GM03348 (cell line): ENCODE data around the gene TROAP.

Experiments used
- DNase-seq: peaks from one replicate; pipeline ENCODE4 v3.0.0; 2012; ENCODE audit warnings: low spot score

TROAP gene

GRCh38 chr12:49342066-49342913, 19.2 kb downstream of the TROAP start:
- DNase-seq = peak; percentile 76

DNA sequence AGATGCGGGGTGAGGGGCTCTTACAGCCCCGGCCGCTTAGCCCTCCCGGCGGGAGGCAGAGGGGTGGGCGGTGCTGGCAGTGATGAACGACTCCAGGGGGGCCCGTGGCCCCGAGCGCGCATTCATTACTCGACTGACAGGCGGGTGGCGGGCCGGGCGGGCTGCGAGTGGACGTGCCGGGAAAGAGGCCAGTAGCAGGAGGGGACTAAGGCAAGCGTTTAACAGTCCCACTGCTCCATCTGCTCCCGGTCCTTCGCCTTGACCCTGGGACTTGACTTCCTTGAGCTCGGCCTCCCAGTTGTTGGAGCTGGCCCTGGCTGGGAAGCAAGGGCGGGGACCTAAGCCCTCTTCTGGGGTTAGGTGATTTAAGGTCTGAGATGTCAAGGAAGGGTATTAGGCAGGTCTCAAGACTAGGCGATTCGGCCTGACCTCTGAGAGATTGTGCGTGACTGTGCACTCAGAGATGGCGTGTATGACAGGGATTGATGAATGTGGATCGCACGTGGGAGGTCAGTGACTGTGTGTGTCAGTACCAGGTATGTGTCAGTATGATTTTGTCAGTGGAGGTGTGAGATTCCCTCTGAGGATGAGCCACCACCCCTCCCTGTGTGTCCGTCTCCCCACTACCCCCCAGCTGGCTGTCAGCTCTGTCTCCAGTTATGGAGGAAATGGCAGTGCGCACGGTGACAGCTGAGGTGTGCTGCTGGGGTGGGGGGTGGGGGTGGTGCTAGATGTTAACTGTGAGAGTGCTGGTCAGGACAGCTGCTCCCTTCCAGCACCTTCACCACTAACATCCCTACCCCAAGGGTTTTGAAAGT, 20.1 kb downstream of the TROAP start:
- DNase-seq = no peak

GRCh38 chr12:49344486-49345050, 21.5 kb downstream of the TROAP start:
- no peak for DNase-seq

DNA sequence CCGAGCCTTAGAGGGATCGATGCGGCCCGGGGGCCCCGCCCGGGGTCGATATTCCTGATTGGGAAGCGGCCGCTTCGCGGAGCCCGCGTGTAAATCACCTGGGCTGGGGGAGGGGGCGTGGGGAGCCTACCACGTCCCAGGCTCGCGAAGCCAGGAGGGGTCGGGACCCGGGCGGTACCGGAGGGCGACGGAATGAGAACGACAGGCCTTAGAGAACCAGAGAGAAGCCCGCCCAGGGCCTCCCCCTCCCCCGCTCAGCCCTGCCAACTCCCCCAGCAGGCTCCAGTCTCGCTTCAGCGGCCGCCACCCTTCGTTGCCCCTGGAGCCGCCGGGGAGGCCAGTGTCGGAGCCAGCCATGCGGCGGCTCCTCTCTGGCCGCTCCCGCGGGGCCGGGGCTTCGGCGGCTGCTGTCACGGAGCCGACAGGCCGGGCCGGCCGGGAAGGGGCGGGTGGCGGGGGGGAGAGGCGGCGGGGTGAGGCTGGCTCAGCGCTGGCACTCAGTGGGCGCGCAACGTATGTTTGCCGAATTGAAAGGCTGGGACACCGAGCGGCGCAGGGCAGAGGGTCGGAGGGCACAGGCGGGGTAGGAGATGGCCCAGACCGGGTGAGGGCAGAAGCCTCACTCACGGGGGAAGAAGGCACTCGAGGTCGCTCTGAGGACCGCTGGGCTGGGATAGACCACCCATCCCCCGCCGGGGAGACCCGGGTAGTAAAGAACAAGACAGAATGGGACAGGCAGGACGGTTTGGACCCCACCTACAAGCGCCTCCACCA, 22.2 kb downstream of the TROAP start:
- DNase-seq = peak; percentile 50

GRCh38 chr12:49345825-49346658, 23.0 kb downstream of the TROAP start:
- peak; percentile 36 for DNase-seq

DNA sequence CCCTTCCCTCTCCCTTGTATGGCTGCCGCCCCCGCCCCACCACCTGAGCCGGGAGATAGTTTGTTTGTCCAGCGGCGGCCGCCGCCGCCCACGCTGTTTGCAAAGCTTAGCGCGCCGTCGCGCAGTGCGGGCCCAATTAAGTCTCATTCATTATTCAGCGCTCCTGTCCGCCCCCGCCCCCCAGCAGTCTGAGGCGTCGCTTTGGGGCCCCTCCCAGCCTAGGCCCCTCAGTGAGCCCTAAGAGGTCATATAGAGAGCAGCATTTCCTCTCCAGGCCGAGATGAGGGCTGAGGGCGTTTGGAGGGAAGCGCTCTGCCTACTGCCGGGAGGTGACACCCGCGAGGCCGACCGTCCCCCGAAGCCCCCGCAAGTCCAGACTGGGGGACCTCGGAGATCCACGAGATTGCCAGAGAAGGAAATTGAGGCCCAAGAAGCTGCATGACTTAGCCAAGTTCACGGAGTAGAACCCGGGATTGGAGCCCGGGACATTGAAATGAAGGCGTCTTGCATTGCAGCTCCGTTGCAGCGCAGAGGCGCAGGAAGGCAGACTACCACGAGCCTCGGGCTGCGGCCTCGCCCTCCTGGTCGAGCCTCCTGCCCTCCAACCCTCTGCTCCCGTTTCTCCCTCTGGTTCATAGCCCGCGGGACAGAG, 23.7 kb downstream of the TROAP start, which contains the start of gene DNAJC22:
Gene DNAJC22 (plus strand): TSS at position 230 of the 652 bp plus-strand sequence. CDS start 1,985 bp downstream, outside the sequence.
- DNase-seq = peak; percentile 32

GRCh38 chr12:49347311-49348193, 24.5 kb downstream of the TROAP start:
- peak; percentile 95 for DNase-seq

DNA sequence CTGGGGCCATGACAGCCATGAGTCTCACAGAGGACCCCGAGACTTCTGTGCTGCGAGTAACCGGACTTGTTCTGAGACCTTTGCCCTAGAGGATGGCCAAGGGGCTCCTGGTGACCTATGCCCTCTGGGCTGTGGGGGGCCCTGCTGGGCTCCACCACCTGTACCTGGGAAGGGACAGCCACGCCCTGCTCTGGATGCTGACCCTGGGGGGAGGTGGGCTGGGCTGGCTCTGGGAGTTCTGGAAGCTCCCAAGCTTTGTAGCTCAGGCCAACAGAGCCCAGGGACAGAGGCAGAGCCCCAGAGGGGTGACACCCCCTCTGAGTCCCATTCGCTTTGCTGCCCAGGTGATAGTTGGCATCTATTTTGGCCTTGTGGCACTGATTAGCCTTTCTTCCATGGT, 25.7 kb downstream of the TROAP start:
- DNase-seq = peak; percentile 0

- DNase-seq = no peak
Measured at GRCh38 chr12:49349266-49349665, 26.2 kb downstream of the TROAP start.

GRCh38 chr12:49352351-49352750, 29.3 kb downstream of the TROAP start:
- DNase-seq = no peak

DNA sequence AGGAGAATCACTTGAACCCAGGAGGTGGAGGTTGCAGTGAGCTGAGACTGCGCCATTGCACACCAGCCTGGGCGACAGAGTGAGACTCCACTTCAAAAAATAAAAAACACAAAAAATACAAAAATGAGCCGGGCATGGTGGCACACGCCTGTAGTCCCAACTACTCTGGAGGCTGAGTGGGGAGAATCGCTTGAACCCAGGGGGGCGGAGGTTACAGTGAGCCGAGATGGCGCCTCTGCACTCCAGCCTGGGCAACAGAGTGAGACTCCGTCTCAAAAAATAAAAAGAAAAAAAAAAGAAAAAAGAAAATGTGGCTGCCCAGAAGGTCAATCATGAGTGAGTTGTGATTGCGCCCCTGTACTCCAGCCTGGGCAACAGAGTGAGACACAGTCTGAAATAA, 32.9 kb downstream of the TROAP start:
- DNase-seq = no peak

- peak; percentile 63 for DNase-seq
Measured at GRCh38 chr12:49357103-49357678, 34.1 kb downstream of the TROAP start.

DNA sequence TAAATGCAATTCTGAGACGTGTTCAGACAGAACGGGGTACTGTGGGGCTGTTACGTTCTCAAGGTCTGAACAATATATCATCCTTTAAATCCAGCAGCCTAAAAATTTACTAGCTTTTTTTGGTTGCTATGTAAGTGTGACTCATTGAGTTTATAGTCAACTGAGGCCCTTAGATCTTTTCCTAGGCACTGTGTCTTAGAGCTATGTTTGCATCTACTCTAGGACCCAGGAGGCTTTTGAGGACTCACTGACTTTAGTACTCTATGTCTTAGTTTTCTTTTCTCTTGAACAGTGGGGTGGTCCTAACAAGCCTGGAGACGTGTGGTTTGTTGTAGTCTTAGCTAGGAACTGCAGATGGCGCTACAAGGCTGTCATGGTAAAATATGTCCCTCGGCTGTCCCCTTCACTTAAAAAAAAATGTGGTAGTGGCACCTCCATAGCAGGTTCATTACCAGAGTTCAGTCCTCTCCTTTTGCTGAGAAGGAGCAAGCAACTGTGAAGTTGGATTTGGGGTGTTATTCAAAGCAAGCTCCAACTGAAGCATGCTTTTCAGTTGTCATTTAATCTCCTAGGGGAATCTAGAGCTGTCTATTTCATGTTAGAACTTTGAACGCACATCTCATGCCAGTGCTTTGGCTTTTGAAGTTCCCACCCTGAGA, 35.6 kb downstream of the TROAP start:
- DNase-seq = peak; percentile 57

DNA sequence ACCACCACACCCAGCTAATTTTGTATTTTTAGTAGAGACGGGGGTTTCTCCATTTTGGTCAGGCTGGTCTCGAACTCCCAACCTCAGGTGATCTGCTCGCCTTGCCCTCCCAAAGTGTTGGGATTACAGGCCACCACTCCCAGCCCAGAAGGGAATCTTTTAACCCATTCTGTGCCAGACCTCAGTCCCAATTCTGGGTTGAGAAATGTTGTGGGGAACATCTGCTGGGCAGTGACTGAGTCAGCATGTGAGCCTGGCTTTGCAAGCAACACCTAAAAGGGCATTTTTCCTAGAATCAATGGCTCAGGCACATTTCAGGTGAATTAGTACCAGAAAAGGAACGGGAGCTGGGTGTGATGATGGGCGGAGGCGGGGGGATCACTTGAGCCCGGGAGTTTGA, 36.6 kb downstream of the TROAP start:
- DNase-seq = no peak

GRCh38 chr12:49362077-49362476, 39.0 kb downstream of the TROAP start:
- DNase-seq = no peak

- DNase-seq = peak; percentile 68
Measured at GRCh38 chr12:49364989-49365388, 41.9 kb downstream of the TROAP start.

- DNase-seq = no peak
Measured at GRCh38 chr12:49365542-49365941, 42.5 kb downstream of the TROAP start.

DNA sequence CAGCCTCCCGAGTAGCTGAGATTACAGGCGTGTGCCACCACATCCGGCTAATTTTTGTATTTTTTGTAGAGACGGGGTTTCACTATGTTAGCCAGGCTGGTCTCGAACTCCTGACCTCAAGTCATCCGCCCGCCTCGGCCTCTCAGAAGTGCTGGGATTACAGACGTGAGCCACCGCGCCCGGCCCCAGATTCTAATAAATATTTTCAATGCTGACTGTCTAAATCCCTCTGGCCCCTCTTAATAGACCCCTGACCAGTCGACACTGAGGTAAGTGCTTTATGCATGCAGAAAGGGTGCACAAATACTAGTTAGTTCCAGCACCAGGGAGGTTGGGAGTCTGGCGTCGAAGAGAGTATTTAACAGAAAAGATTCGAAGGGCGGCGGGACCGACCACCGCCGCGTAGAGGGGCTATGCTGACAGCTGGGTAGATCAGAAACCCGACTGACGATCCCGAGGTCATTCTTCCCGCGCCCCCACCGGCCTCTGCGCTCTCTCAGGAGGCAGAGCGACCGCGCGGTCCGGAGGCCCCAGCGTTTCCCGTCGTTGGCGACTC, 43.1 kb downstream of the TROAP start:
- no peak for DNase-seq
